Naive thymus-derived CD4-positive, alpha-beta T cell (primary cell): Measurements from ENCODE around the gene TENM4. TPM values are rescaled to one million over a fixed set of nuclear protein-coding genes. Genes with fewer than 3 reads are reported as not detected.

Experiments
- ATAC-seq: fragments of 150-1000 bp; cut with Tn5 transposase; 2 replicates; pipeline ENCODE4 v1.10.0; 2021; ENCODE audit warnings: mild to moderate bottlenecking, moderate library complexity
- CTCF ChIA-PET: fragments of 350-600 bp; sonication (Branson Sonifier 250); formaldehyde crosslinking; loops from one replicate; lab custom pipeline; 2021; ENCODE audit warnings: antibody characterized with exemption; lab: Charles Lee
- POLR2A ChIA-PET: fragments of 350-600 bp; sonication (Branson Sonifier 250); formaldehyde crosslinking; loops from one replicate; lab custom pipeline; 2021; ENCODE audit warnings: antibody characterized with exemption, inconsistent platforms; lab: Charles Lee
- DNase-seq, 9 donors: peaks; one replicate each; pipeline versions ENCODE4 v3.0.0 to v3.0.0-alpha.2; 2020 to 2022; ENCODE audit warnings: mixed read lengths in 1 of 9
- H3K27ac ChIP-seq: one replicate; pipeline ENCODE4 v1.7.0; 2013; ENCODE audit warnings: mild to moderate bottlenecking, low read depth, low read length, moderate library complexity
- H3K27me3 ChIP-seq, 2 donors: one replicate each; pipeline ENCODE4 v1.7.0; 2013; ENCODE audit warnings: low read length in 2 of 2, mild to moderate bottlenecking in 2 of 2, moderate library complexity in 2 of 2; ENCODE audit not compliant: control insufficient read depth in 2 of 2, insufficient read depth in 2 of 2
- H3K36me3 ChIP-seq, 3 experiments: 1 replicate in 2 of 3; 2 replicates in 1 of 3; pipeline ENCODE4 v1.7.0; 2013; ENCODE audit warnings: low read length in 3 of 3, mild to moderate bottlenecking in 3 of 3, moderate library complexity in 1 of 3; ENCODE audit not compliant: insufficient read depth in 3 of 3, control insufficient read depth in 2 of 3
- H3K4me1 ChIP-seq, 2 donors: one replicate each; pipeline ENCODE4 v1.7.0; 2013; ENCODE audit warnings: low read length in 2 of 2, mild to moderate bottlenecking in 2 of 2, moderate library complexity in 1 of 2; ENCODE audit not compliant: control insufficient read depth in 2 of 2, insufficient read depth in 2 of 2
- H3K4me3 ChIP-seq: 2 replicates; pipeline ENCODE4 v1.7.0; 2013; ENCODE audit warnings: mild to moderate bottlenecking, low read length
- H3K9me3 ChIP-seq, 3 experiments: 1 replicate in 2 of 3; 2 replicates in 1 of 3; pipeline ENCODE4 v1.7.0; 2013; ENCODE audit warnings: low read length in 3 of 3; ENCODE audit not compliant: control insufficient read depth in 2 of 3
- H3K27ac Mint-ChIP-seq, 9 donors: one replicate each; pipeline ENCODE4 v1.8.0; 2020 to 2022; ENCODE audit warnings: mixed read lengths in 9 of 9, mild to moderate bottlenecking in 8 of 9, moderate library complexity in 5 of 9, inconsistent platforms in 2 of 9
- H3K27me3 Mint-ChIP-seq, 5 donors: one replicate each; pipeline ENCODE4 v1.8.0; 2021 to 2022; ENCODE audit warnings: mixed read lengths in 5 of 5, mild to moderate bottlenecking in 1 of 5
- H3K36me3 Mint-ChIP-seq, 5 donors: one replicate each; pipeline ENCODE4 v1.8.0; 2020 to 2022; ENCODE audit warnings: mixed read lengths in 5 of 5, mild to moderate bottlenecking in 3 of 5, inconsistent platforms in 1 of 5
- H3K4me1 Mint-ChIP-seq, 7 donors: one replicate each; pipeline ENCODE4 v1.8.0; 2020 to 2022; ENCODE audit warnings: mixed read lengths in 7 of 7, mild to moderate bottlenecking in 3 of 7, inconsistent platforms in 1 of 7
- H3K4me3 Mint-ChIP-seq, 10 donors: one replicate each; pipeline ENCODE4 v1.8.0; 2020 to 2022; ENCODE audit warnings: mild to moderate bottlenecking in 10 of 10, mixed read lengths in 10 of 10, moderate library complexity in 6 of 10, inconsistent platforms in 2 of 10
- H3K9me3 Mint-ChIP-seq, 11 donors: one replicate each; pipeline ENCODE4 v1.8.0; 2020 to 2022; ENCODE audit warnings: mixed read lengths in 11 of 11, mild to moderate bottlenecking in 4 of 11, inconsistent platforms in 1 of 11, moderate library complexity in 1 of 11
- intact Hi-C, 2 donors: fragments of 100-400 bp; cut with micrococcal nuclease; formaldehyde crosslinking; loops; one replicate each; pipeline ENCODE4 v1.15.1; 2023
- polyA plus RNA-seq, 2 donors: library from polyadenylated mRNA; unstranded; fragments of 300-500 nt; fragmentation: Illumina TruSeq; gene quantifications; one replicate each; pipeline ENCODE4 v1.2.3, GENCODE V29; 2021
- total RNA-seq, 6 experiments: library from RNA in 5 of 6; stranded (reverse) in 5 of 6; gene quantifications; 1 replicate in 5 of 6; 2 replicates in 1 of 6; pipeline ENCODE4 v1.2.3 and lab custom pipeline; 2021 to 2026

TENM4 gene
- total and polyA plus RNA-seq, 7 experiments from 2014 or later, result 0.32 to 0.47 TPM; not detected in 5

- no peaks in the 10 kb centered on the region for H3K4me1 Mint-ChIP-seq
- DNase-seq (no peak), ATAC-seq (no peak)
- H3K4me3 ChIP-seq, result no peak overlapping the region
- H3K27me3 ChIP-seq, result no peaks in the 10 kb centered on the region
- peaks cover 4 to 11% (median 9%) of the 10 kb centered on the region in 5 donors for H3K27me3 Mint-ChIP-seq
- H3K4me1 ChIP-seq, result no peaks in the 10 kb centered on the region
- no peak overlapping the region for H3K27ac Mint-ChIP-seq
- ChIA-PET CTCF (no interaction called here), POLR2A (no interaction called here)
- no peaks in the 10 kb centered on the region for H3K36me3 ChIP-seq
- no peak overlapping the region for H3K27ac ChIP-seq
- intact Hi-C loops, result no loop called here
- H3K9me3 ChIP-seq, result no peaks in the 10 kb centered on the region
- no peaks in the 10 kb centered on the region for H3K36me3 Mint-ChIP-seq
- H3K4me3 Mint-ChIP-seq, result no peak overlapping the region
- H3K9me3 Mint-ChIP-seq, result peaks cover 0 to 1% (median 0%) of the 10 kb centered on the region in 11 donors
Observed at GRCh38 chr11:78744202-78744601, 696.6 kb downstream of the TENM4 start.

GRCh38 chr11:78742430-78742829 is 698.4 kb downstream of the TENM4 start:
- Histone ChIP-seq H3K9me3 (no peaks in the 10 kb centered on the region), H3K27ac (no peak overlapping the region), H3K27me3 (no peaks in the 10 kb centered on the region), H3K4me1 (no peaks in the 10 kb centered on the region), H3K4me3 (no peak overlapping the region), H3K36me3 (no peaks in the 10 kb centered on the region)
- Mint-ChIP-seq H3K9me3 (peaks cover 0 to 1% (median 0%) of the 10 kb centered on the region in 11 donors), H3K27me3 (peaks cover 2 to 15% (median 5%) of the 10 kb centered on the region in 5 donors), H3K36me3 (no peaks in the 10 kb centered on the region), H3K4me1 (no peaks in the 10 kb centered on the region), H3K27ac (no peak overlapping the region), H3K4me3 (no peak overlapping the region)
- ATAC-seq, result no peak
- ChIA-PET CTCF (no interaction called here), POLR2A (no interaction called here)
- no peak for DNase-seq
- intact Hi-C loops, result no loop called here

DNA sequence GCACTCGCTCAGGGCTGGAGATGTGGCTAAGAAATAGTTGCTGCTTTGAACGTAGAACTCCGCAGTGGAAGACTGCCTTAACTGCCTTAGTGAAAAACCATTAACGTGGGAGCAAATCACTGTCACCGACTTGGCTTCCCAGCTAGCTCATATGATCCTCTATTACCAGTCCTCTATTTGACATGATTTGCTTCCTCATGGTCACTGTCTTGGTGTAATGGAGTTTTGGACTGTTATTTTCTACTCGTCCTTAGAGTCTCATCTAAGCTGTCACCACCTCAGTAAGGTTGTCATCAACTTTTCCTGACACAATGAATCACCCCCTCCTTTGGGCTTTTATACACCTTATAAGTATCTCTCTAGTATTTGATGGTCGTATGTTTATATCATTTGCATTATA is 699.1 kb downstream of the TENM4 start:
- H3K4me3 Mint-ChIP-seq, result no peak overlapping the region
- no peak for ATAC-seq
- peaks cover 0 to 1% (median 0%) of the 10 kb centered on the region in 11 donors for H3K9me3 Mint-ChIP-seq
- H3K4me1 ChIP-seq, result no peaks in the 10 kb centered on the region
- no peak overlapping the region for H3K27ac Mint-ChIP-seq
- no peaks in the 10 kb centered on the region for H3K36me3 Mint-ChIP-seq
- ChIA-PET POLR2A (no interaction called here), CTCF (no interaction called here)
- peaks cover 1 to 16% (median 5%) of the 10 kb centered on the region in 5 donors for H3K27me3 Mint-ChIP-seq
- H3K27ac ChIP-seq, result no peak overlapping the region
- no peaks in the 10 kb centered on the region for H3K36me3 ChIP-seq
- H3K4me3 ChIP-seq, result no peak overlapping the region
- H3K27me3 ChIP-seq, result no peaks in the 10 kb centered on the region
- DNase-seq, result no peak
- intact Hi-C loops, result no loop called here
- no peaks in the 10 kb centered on the region for H3K9me3 ChIP-seq
- no peaks in the 10 kb centered on the region for H3K4me1 Mint-ChIP-seq

DNA sequence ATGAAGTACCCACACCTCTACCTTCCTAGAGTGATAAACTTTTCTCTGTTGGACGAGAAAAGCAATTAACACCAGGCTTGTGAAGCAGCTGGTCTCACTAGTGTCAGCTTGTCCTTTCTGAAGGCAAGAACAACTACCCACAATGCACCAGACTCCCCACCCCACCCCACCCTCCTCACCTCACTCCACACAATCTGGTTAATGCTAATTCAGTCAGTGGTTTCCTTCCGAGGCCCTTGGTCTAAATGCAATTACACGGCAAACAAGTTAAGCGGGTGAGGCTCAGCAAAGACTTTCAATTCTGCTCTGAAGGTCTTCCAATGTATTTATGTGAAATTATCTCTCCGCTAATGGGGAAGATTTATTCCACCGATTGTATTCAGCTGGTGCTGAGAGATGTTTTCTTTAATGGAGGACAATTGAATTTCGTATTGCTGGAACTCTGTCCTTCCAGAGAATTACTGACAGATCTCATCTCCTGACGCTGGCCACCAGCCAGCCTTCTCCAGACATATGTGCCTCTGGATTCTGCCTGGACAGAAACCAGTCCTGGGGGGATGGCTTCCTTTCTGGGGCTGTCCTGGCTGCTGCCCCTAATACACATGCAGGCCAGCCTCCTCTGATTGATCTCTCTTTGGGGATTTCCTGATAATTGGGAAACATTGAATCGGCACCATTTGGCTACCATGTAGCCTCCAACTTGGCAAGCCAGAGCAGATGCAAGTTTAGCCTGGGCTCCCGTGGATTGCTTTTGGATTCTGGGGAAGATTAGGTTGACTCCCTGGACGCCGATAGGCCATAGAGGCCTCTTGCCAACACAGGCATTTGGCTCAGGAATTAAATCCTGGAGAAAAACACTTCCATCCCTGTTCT is 700.4 kb downstream of the TENM4 start:
- ATAC-seq (no peak), DNase-seq (no peak)
- Histone ChIP-seq H3K4me3 (no peak overlapping the region), H3K4me1 (no peaks in the 10 kb centered on the region), H3K9me3 (no peaks in the 10 kb centered on the region), H3K27me3 (no peaks in the 10 kb centered on the region), H3K36me3 (no peaks in the 10 kb centered on the region), H3K27ac (no peak overlapping the region)
- peaks cover 0 to 19% (median 2%) of the 10 kb centered on the region in 5 donors for H3K27me3 Mint-ChIP-seq
- H3K4me3 Mint-ChIP-seq, result no peak overlapping the region
- ChIA-PET CTCF (no interaction called here), POLR2A (no interaction called here)
- H3K27ac Mint-ChIP-seq, result no peak overlapping the region
- H3K9me3 Mint-ChIP-seq, result peaks cover 0 to 1% (median 0%) of the 10 kb centered on the region in 11 donors
- no peaks in the 10 kb centered on the region for H3K4me1 Mint-ChIP-seq
- intact Hi-C loops, result no loop called here
- no peaks in the 10 kb centered on the region for H3K36me3 Mint-ChIP-seq

- intact Hi-C loops, result no loop called here
- Histone ChIP-seq H3K4me3 (no peak overlapping the region), H3K27ac (no peak overlapping the region), H3K36me3 (no peaks in the 10 kb centered on the region), H3K27me3 (no peaks in the 10 kb centered on the region), H3K9me3 (no peaks in the 10 kb centered on the region), H3K4me1 (no peaks in the 10 kb centered on the region)
- DNase-seq (no peak), ATAC-seq (no peak)
- Mint-ChIP-seq H3K9me3 (no peaks in the 10 kb centered on the region), H3K27me3 (peaks cover 0 to 15% (median 0%) of the 10 kb centered on the region in 5 donors), H3K27ac (no peak overlapping the region), H3K4me1 (no peaks in the 10 kb centered on the region), H3K4me3 (no peak overlapping the region), H3K36me3 (no peaks in the 10 kb centered on the region)
- CTCF ChIA-PET, result no interaction called here
- POLR2A ChIA-PET, result no interaction called here
Observed at GRCh38 chr11:78737891-78738290, 702.9 kb downstream of the TENM4 start.

DNA sequence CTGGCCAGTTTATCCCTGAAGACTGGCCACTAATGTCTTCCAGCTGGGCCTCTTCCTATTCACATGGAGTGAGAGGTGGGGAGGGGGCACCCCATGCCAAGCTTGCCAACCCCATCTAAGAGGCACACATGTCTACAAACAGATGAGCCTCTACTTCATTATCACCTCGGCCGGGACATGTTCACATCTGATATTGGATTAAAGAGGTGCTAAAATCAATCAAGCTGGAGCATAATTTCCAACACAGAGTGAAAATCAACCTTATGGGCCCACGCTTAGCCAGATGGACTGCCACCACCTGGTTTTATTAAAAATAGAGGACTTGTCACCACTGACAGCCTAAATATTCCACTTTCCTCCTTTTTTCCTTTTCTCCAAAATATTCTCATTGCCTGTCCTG is 703.5 kb downstream of the TENM4 start:
- H3K27me3 Mint-ChIP-seq, result peaks cover 0 to 15% (median 0%) of the 10 kb centered on the region in 5 donors
- intact Hi-C loops, result no loop called here
- CTCF ChIA-PET, result no interaction called here
- Histone ChIP-seq H3K4me3 (no peak overlapping the region), H3K27me3 (no peaks in the 10 kb centered on the region), H3K9me3 (no peaks in the 10 kb centered on the region), H3K36me3 (no peaks in the 10 kb centered on the region), H3K27ac (no peak overlapping the region), H3K4me1 (no peaks in the 10 kb centered on the region)
- H3K4me1 Mint-ChIP-seq, result no peaks in the 10 kb centered on the region
- H3K27ac Mint-ChIP-seq, result peak overlapping the region in 1 of 9 donors; percentile 33
- DNase-seq (no peak), ATAC-seq (no peak)
- H3K9me3 Mint-ChIP-seq, result no peaks in the 10 kb centered on the region
- H3K36me3 Mint-ChIP-seq, result no peaks in the 10 kb centered on the region
- POLR2A ChIA-PET, result no interaction called here
- H3K4me3 Mint-ChIP-seq, result no peak overlapping the region

DNA sequence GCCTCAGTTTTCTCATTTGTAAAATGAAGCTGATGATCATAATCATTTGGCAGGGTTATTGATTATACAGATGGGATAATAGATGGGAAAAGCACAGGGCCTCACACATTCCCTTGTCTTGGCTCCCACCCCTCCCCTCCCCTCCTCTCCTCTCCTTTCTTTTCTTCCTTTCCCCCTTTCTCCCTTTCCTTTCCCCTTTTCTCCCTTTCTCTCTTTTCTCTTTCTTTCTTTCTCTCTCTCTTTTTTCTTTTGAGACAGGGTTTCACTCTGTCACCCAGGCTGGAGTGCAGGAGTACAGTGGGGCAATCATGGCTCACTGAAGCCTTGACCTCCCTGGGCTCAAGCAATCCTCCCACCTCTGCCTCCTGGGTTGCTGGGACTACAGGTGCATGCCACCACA is 705.1 kb downstream of the TENM4 start:
- intact Hi-C loops, result no loop called here
- Histone ChIP-seq H3K4me3 (no peak overlapping the region), H3K36me3 (no peaks in the 10 kb centered on the region), H3K27ac (no peak overlapping the region), H3K4me1 (no peaks in the 10 kb centered on the region), H3K27me3 (no peaks in the 10 kb centered on the region), H3K9me3 (no peaks in the 10 kb centered on the region)
- ChIA-PET CTCF (no interaction called here), POLR2A (no interaction called here)
- Mint-ChIP-seq H3K4me1 (no peaks in the 10 kb centered on the region), H3K4me3 (no peak overlapping the region), H3K27me3 (peaks cover 0 to 11% (median 3%) of the 10 kb centered on the region in 5 donors), H3K9me3 (no peaks in the 10 kb centered on the region), H3K27ac (no peak overlapping the region), H3K36me3 (no peaks in the 10 kb centered on the region)
- ATAC-seq, result no peak
- no peak for DNase-seq
